MCF 10A (cell line): ENCODE results near the gene MED15. TPM values are rescaled to one million over a fixed set of nuclear protein-coding genes. Genes with fewer than 3 reads are reported as not detected.

Experiments used
- BruUV-seq: library from RNA; stranded (reverse); fragments of 400-500 nt; replicated peaks from 2 replicates; lab custom pipeline; 2021; lab: Mats Ljungman, UMichigan
- CTCF ChIA-PET: fragments of 300-600 bp; sonication (Branson Sonifier 250); formaldehyde crosslinking; extraction: SDS; loops from one replicate; lab custom pipeline; 2021; ENCODE audit warnings: antibody characterized with exemption, inconsistent platforms; lab: Yijun Ruan, JAX
- POLR2A ChIA-PET: fragments of 300-600, 350-650 bp; sonication (Branson Sonifier 250); formaldehyde crosslinking; extraction: SDS; loops from one replicate; lab custom pipeline; 2020; ENCODE audit warnings: antibody characterized with exemption, inconsistent platforms; lab: Yijun Ruan, JAX
- DNase-seq: peaks from one replicate; pipeline ENCODE4 v3.0.0-alpha.2; 2018; ENCODE audit not compliant: unreplicated experiment
- H3K27ac Mint-ChIP-seq: one replicate; pipeline ENCODE4 v1.8.0; 2022; ENCODE audit warnings: mild to moderate bottlenecking, low read depth, mixed read lengths; ENCODE audit not compliant: unreplicated experiment
- H3K27me3 Mint-ChIP-seq: one replicate; pipeline ENCODE4 v1.8.0; 2022; ENCODE audit warnings: mixed read lengths; ENCODE audit not compliant: insufficient read depth, unreplicated experiment
- H3K36me3 Mint-ChIP-seq: one replicate; pipeline ENCODE4 v1.8.0; 2022; ENCODE audit warnings: mild to moderate bottlenecking, moderate library complexity, mixed read lengths; ENCODE audit not compliant: insufficient read depth, unreplicated experiment
- H3K4me1 Mint-ChIP-seq: one replicate; pipeline ENCODE4 v1.8.0; 2022; ENCODE audit warnings: mixed read lengths; ENCODE audit not compliant: insufficient read depth, unreplicated experiment
- H3K4me3 Mint-ChIP-seq: one replicate; pipeline ENCODE4 v1.8.0; 2022; ENCODE audit warnings: mild to moderate bottlenecking, moderate library complexity, mixed read lengths; ENCODE audit not compliant: unreplicated experiment
- H3K9me3 Mint-ChIP-seq: one replicate; pipeline ENCODE4 v1.8.0; 2022; ENCODE audit warnings: mixed read lengths; ENCODE audit not compliant: unreplicated experiment
- CTCF ChIP-seq: fragments of 200-600 bp; IDR thresholded peaks from one replicate; pipeline ENCODE4 v1.8.0; 2022; ENCODE audit warnings: antibody characterized with exemption, mild to moderate bottlenecking; ENCODE audit not compliant: unreplicated experiment
- intact Hi-C: fragments of 100-400 bp; cut with micrococcal nuclease; formaldehyde crosslinking; loops from 2 replicates; pipeline ENCODE4 v1.14.1; 2022
- total RNA-seq: library from RNA; stranded (reverse); gene quantifications from 2 replicates; pipeline ENCODE4 v1.2.3, GENCODE V29; 2022

MED15 gene
- total RNA-seq, 1 experiment from 2014 or later, result 122 TPM

GRCh38 chr22:20459862-20460261 lies 47.5 kb upstream of the MED15 start:
- H3K36me3 Mint-ChIP-seq, result peaks cover 50% of the 10 kb centered on the region
- no peaks in the 10 kb centered on the region for H3K9me3 Mint-ChIP-seq
- no peak for TF ChIP-seq CTCF
- H3K27me3 Mint-ChIP-seq, result no peaks in the 10 kb centered on the region
- no peak for DNase-seq
- ChIA-PET POLR2A (no interaction called here), CTCF (interaction anchor here (0.5 kb wide), 1 partner anchor 282 kb away, joined by 3 read pairs; no protein-coding TSS in a partner anchor)
- no peak overlapping the region for H3K4me3 Mint-ChIP-seq
- H3K27ac Mint-ChIP-seq, result no peak overlapping the region
- intact Hi-C loops, result no loop called here
- H3K4me1 Mint-ChIP-seq, result no peaks in the 10 kb centered on the region
- BruUV-seq, result no TSS peak

GRCh38 chr22:20463324-20464095 lies 43.9 kb upstream of the MED15 start:
- intact Hi-C loops, result no loop called here
- H3K27me3 Mint-ChIP-seq, result no peaks in the 10 kb centered on the region
- no TSS peak for BruUV-seq
- POLR2A ChIA-PET, result interaction anchor here (1.2 kb wide), 1 partner anchor 67 kb away, joined by 3 read pairs; no protein-coding TSS in a partner anchor
- DNase-seq, result no peak
- H3K4me3 Mint-ChIP-seq, result no peak overlapping the region
- H3K9me3 Mint-ChIP-seq, result no peaks in the 10 kb centered on the region
- H3K4me1 Mint-ChIP-seq, result no peaks in the 10 kb centered on the region
- peaks cover 27% of the 10 kb centered on the region for H3K36me3 Mint-ChIP-seq
- no peak overlapping the region for H3K27ac Mint-ChIP-seq
- TF ChIP-seq CTCF, result no peak
- CTCF ChIA-PET, result interaction anchor here (1.0 to 1.6 kb wide), 2 partner anchors 11 to 100 kb away, joined by 3 to 8 read pairs; no protein-coding TSS in a partner anchor

- BruUV-seq, result no TSS peak
- H3K27ac Mint-ChIP-seq, result no peak overlapping the region
- H3K27me3 Mint-ChIP-seq, result no peaks in the 10 kb centered on the region
- ChIA-PET POLR2A (interaction anchor here (1.2 kb wide), 1 partner anchor 66 kb away, joined by 3 read pairs; no protein-coding TSS in a partner anchor), CTCF (interaction anchor here (1.0 to 1.6 kb wide), 3 partner anchors 10 to 278 kb away, joined by 3 to 8 read pairs (median 4); no protein-coding TSS in a partner anchor)
- H3K36me3 Mint-ChIP-seq, result peaks cover 27% of the 10 kb centered on the region
- H3K4me1 Mint-ChIP-seq, result no peaks in the 10 kb centered on the region
- intact Hi-C loops, result no loop called here
- no peaks in the 10 kb centered on the region for H3K9me3 Mint-ChIP-seq
- DNase-seq, result no peak
- TF ChIP-seq CTCF, result no peak
- H3K4me3 Mint-ChIP-seq, result no peak overlapping the region
Observed at GRCh38 chr22:20464096-20464614, 43.3 kb upstream of the MED15 start.
